ENCODE data around the gene CRYAA.

DNA sequence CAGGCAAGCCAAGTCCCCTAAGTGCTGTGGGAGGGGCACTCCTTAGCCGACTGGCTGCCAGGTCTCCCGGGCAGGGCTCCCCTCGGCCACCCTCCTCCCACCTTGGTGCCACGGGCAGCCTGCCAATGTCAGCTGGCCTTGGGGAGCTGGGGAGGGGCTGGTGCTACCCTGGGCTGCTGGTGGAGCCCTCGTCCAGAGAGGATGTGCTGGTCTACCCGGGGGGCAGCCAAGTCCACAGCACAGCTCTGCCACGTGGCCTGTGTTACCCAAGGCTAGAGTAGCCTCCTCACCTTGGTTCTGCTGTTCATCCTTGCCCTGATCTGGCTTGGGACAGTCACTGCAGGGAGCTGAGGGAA lies 42.9 kb downstream of the CRYAA start:
- TF ChIP-seq, protein P1, sequence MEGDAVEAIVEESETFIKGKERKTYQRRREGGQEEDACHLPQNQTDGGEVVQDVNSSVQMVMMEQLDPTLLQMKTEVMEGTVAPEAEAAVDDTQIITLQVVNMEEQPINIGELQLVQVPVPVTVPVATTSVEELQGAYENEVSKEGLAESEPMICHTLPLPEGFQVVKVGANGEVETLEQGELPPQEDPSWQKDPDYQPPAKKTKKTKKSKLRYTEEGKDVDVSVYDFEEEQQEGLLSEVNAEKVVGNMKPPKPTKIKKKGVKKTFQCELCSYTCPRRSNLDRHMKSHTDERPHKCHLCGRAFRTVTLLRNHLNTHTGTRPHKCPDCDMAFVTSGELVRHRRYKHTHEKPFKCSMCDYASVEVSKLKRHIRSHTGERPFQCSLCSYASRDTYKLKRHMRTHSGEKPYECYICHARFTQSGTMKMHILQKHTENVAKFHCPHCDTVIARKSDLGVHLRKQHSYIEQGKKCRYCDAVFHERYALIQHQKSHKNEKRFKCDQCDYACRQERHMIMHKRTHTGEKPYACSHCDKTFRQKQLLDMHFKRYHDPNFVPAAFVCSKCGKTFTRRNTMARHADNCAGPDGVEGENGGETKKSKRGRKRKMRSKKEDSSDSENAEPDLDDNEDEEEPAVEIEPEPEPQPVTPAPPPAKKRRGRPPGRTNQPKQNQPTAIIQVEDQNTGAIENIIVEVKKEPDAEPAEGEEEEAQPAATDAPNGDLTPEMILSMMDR (IDR thresholded peaks at IDR 0.05; ENCODE audit: extremely low read depth in 1 of 2, insufficient read depth in 1 of 2, low read depth in 1 of 2, low read length in 2 of 2) = no peak
- TF ChIP-seq POLR2AphosphoS5 (IDR thresholded peaks at IDR 0.05; ENCODE audit: insufficient read depth, low read depth, low read length) = no peak

Data from endothelial cell of umbilical vein (primary cell).